Fibroblast of lung (primary cell): ENCODE data around the gene PTX4.

Experiments used
- CTCF ChIP-seq, 2 donors: IDR thresholded peaks in 1 of 2; conservative IDR thresholded peaks in 1 of 2; 1 replicate in 1 of 2; 2 replicates in 1 of 2; pipeline ENCODE4 v1.5.1; 2011 to 2012; ENCODE audit warnings: low read length in 2 of 2, control low read depth in 1 of 2, inconsistent platforms in 1 of 2, low read depth in 1 of 2, mild to moderate bottlenecking in 1 of 2
- EZH2 ChIP-seq: IDR thresholded peaks from 2 replicates; pipeline ENCODE4 v1.5.1; 2012; ENCODE audit warnings: low read length, control low read depth, mild to moderate bottlenecking; ENCODE audit errors: missing control alignments

- TF ChIP-seq CTCF (conservative IDR thresholded peaks at IDR 0.05 in 1 of 2, IDR thresholded peaks at IDR 0.05 in 1 of 2; ENCODE audit: low read depth in 1 of 2, low read length in 2 of 2) (no peak), EZH2 (no peak)
These were observed 13.8 kb downstream of the PTX4 start, which contains the start of gene CLCN7 for GRCh38 chr16:1474796-1475551.
